Trophoblast cell (in vitro differentiated cells and primary cell): ENCODE measurements around the gene RAD51B.

ENCODE experiments used
- DNase-seq, 2 donors: peaks; one replicate each; pipeline ENCODE4 v3.0.0-alpha.2; 2016
- H2AFZ ChIP-seq: 2 replicates; pipeline ENCODE4 v1.6.1; 2013; ENCODE audit warnings: low read length, moderate library complexity, mild to moderate bottlenecking; ENCODE audit not compliant: insufficient read depth, poor library complexity
- H2AK5ac ChIP-seq: 2 replicates; pipeline ENCODE4 v1.6.1; 2013; ENCODE audit warnings: mild to moderate bottlenecking, low read length
- H2BK120ac ChIP-seq: 2 replicates; pipeline ENCODE4 v1.6.1; 2013; ENCODE audit warnings: low read length, mild to moderate bottlenecking, moderate library complexity; ENCODE audit not compliant: insufficient read depth, poor library complexity
- H2BK12ac ChIP-seq: 2 replicates; pipeline ENCODE4 v1.6.1; 2013; ENCODE audit warnings: mild to moderate bottlenecking, low read length, moderate library complexity
- H2BK5ac ChIP-seq: 2 replicates; pipeline ENCODE4 v1.6.1; 2013; ENCODE audit warnings: low read length, low read depth, moderate library complexity, mild to moderate bottlenecking; ENCODE audit not compliant: poor library complexity
- H3K14ac ChIP-seq: 2 replicates; pipeline ENCODE4 v1.6.1; 2013; ENCODE audit warnings: mild to moderate bottlenecking, low read length
- H3K18ac ChIP-seq: 2 replicates; pipeline ENCODE4 v1.6.1; 2013; ENCODE audit warnings: mild to moderate bottlenecking, low read length
- H3K23ac ChIP-seq: 2 replicates; pipeline ENCODE4 v1.6.1; 2013; ENCODE audit warnings: low read length
- H3K27ac ChIP-seq: 2 replicates; pipeline ENCODE4 v1.5.1; 2013; ENCODE audit warnings: low read depth, mild to moderate bottlenecking, inconsistent platforms, low read length, moderate library complexity
- H3K27me3 ChIP-seq: 2 replicates; pipeline ENCODE4 v1.6.1; 2013; ENCODE audit warnings: inconsistent platforms, mild to moderate bottlenecking, low read length, moderate library complexity; ENCODE audit not compliant: insufficient read depth
- H3K36me3 ChIP-seq, 2 experiments: 1 replicate in 1 of 2; 2 replicates in 1 of 2; pipeline ENCODE4 v1.6.1; 2013; ENCODE audit warnings: low read length in 2 of 2, mild to moderate bottlenecking in 2 of 2, moderate library complexity in 1 of 2; ENCODE audit not compliant: insufficient read depth in 2 of 2, control insufficient read depth in 1 of 2
- H3K4ac ChIP-seq: 2 replicates; pipeline ENCODE4 v1.6.1; 2013; ENCODE audit warnings: low read depth, mild to moderate bottlenecking, low read length, moderate library complexity
- H3K4me1 ChIP-seq, 2 experiments: 1 replicate in 1 of 2; 2 replicates in 1 of 2; pipeline ENCODE4 v1.6.1; 2013; ENCODE audit warnings: low read length in 2 of 2, mild to moderate bottlenecking in 2 of 2, moderate library complexity in 1 of 2; ENCODE audit not compliant: insufficient read depth in 2 of 2, control insufficient read depth in 1 of 2
- H3K4me2 ChIP-seq: 2 replicates; pipeline ENCODE4 v1.6.1; 2013; ENCODE audit warnings: inconsistent platforms, mild to moderate bottlenecking, low read length, moderate library complexity
- H3K4me3 ChIP-seq: 2 replicates; pipeline ENCODE4 v1.5.1; 2013; ENCODE audit warnings: mild to moderate bottlenecking, low read depth, low read length, inconsistent platforms
- H3K79me1 ChIP-seq: one replicate; pipeline ENCODE4 v1.6.1; 2013; ENCODE audit warnings: low read length
- H3K79me2 ChIP-seq: 2 replicates; pipeline ENCODE4 v1.6.1; 2013; ENCODE audit warnings: low read length, mild to moderate bottlenecking; ENCODE audit not compliant: control insufficient read depth, insufficient read depth, poor library complexity
- H3K9ac ChIP-seq: 2 replicates; pipeline ENCODE4 v1.6.1; 2013; ENCODE audit warnings: mild to moderate bottlenecking, low read length
- H3K9me3 ChIP-seq: 2 replicates; pipeline ENCODE4 v1.6.1; 2013; ENCODE audit warnings: low read depth, mild to moderate bottlenecking, control low read depth, inconsistent platforms, low read length; ENCODE audit not compliant: insufficient read depth
- H4K12ac ChIP-seq: 2 replicates; pipeline ENCODE4 v1.6.1; 2013; ENCODE audit warnings: low read depth, mild to moderate bottlenecking, low read length, moderate library complexity
- H4K8ac ChIP-seq: 2 replicates; pipeline ENCODE4 v1.6.1; 2013; ENCODE audit warnings: low read depth, mild to moderate bottlenecking, low read length, moderate library complexity
- H4K91ac ChIP-seq: one replicate; pipeline ENCODE4 v1.6.1; 2013; ENCODE audit warnings: low read depth, mild to moderate bottlenecking, low read length, moderate library complexity
- WGBS: extraction: QIAGEN DNeasy Blood & Tissue Kit; methylation state at CpG from one replicate; pipeline ENCODE4 v1.1.7; 2013; ENCODE audit warnings: missing lambda C conversion rate; ENCODE audit not compliant: insufficient read length, insufficient coverage; ENCODE audit errors: extremely low coverage; 5-methylcytosine and 5-hydroxymethylcytosine counted together

RAD51B gene

DNA sequence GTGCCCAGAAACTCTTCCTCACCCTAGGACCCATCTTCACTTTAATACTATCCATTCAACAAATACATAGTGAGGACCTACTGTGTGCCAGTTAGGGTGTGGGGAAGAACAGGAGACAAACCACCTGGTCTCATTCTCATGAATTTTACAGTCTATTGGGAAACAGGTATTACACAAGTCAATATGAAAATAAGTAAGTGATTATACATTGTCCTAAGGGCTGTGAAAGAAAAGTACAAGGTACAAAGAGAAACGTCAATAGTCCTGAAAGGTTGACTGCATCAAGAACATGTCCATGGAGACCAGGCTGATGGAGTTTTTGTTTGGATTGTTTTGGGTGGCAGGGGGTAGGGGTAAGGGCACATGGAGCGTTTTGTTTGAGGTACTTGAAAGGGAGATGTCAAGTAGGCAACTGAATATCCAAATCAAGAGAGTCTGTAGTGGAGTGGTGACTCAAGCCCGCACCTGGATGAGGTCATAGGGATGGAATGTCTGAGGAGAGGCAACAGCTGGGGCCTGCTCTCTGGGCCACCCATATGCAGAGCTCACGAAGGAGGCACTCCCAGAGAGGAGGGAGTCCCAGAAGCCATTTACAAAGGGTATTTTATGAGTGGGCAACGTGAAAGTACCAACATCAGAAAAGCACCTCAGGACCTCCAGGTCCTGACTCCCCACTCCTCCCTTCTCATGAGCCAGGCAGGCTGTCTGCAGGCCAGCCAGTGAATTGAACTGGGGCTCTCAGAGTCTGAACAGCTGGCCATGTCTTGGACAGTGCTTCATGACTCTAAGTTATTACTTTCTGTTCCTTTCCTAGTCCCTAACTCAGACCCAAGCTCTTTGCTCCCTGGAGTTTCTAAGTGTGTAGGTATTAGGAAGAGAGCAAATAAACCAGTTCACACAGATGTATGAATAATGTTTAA is 701.3 kb downstream of the RAD51B start:
- Histone ChIP-seq H3K18ac (peak overlapping the region; percentile 95), H3K27ac (peak overlapping the region; percentile 83), H2AFZ (peak overlapping the region; percentile 61), H2BK120ac (peak overlapping the region; percentile 99), H4K91ac (peak overlapping the region; percentile 99), H3K27me3 (no peaks in the 10 kb centered on the region), H3K23ac (no peak overlapping the region), H3K4me3 (no peak overlapping the region), H3K4ac (peak overlapping the region; percentile 92), H3K4me2 (no peak overlapping the region), H2AK5ac (peak overlapping the region; percentile 92), H4K12ac (no peak overlapping the region), H3K9ac (no peak overlapping the region), H2BK12ac (peak overlapping the region; percentile 99), H3K9me3 (no peaks in the 10 kb centered on the region), H3K79me2 (peaks cover 4% of the 10 kb centered on the region), H4K8ac (peak overlapping the region; percentile 90), H3K79me1 (peaks cover 33% of the 10 kb centered on the region), H2BK5ac (peak overlapping the region; percentile 96), H3K14ac (peak overlapping the region; percentile 94), H3K4me1 (peaks cover 23 to 28% of the 10 kb centered on the region in 2 experiments), H3K36me3 (peaks cover 0 to 4% of the 10 kb centered on the region in 2 experiments)
- no CpG with 5 or more reads among the region's 5 CpGs for WGBS
- peak; percentile 95 to 96 for DNase-seq

DNA sequence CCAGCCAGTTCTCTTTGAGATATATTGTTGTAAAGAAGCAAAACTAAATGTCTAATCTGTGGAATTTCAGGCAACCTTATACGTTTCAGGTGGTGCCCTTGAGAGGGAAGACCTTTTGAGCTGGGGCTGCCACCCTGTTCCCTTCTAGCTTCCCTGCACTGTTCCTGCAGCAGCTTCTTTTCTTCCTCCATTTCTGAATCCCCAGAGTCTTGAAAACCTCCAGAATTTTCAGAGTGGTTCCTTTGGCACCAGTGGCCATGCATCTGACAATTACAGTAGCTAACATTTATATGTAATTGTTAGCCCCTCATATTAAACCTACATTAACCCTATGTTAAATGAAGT is 702.0 kb downstream of the RAD51B start:
- peak overlapping the region; percentile 87 for H4K91ac ChIP-seq
- WGBS, result no CpG with 5 or more reads among the region's 1 CpG

DNA sequence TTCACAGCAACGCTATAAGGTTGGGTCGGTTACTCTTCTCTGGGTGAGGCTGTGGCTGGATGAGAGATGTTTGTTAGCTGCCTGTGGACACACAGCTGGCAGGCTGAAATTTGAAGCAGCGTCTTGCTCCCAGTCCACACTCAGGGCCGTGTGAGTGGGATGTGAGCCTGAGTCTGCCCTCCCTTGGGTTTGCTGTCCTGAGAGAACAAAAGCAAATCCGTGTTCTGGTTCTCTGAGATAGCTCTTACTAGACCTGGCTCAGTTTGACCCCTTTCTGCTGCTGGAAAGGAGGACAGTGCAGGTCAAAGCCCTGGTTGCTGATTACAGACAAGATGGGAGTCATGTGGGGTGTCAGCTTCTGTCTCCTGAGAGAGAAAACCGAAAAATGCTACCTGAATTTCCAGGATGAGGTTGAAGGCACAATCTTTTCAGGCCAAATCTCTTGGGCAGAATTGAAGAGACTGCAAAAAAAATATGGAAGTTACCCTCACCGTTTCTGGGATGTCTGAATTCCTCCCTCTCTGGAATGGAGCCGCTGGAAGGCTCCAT is 702.5 kb downstream of the RAD51B start:
- Histone ChIP-seq H3K79me2 (peaks cover 7% of the 10 kb centered on the region), H3K9me3 (no peaks in the 10 kb centered on the region), H3K23ac (no peak overlapping the region), H4K91ac (peak overlapping the region; percentile 87), H3K4me1 (peaks cover 30 to 33% of the 10 kb centered on the region in 2 experiments), H3K36me3 (peaks cover 0 to 4% of the 10 kb centered on the region in 2 experiments), H3K27ac (peak overlapping the region; percentile 83), H3K4me3 (no peak overlapping the region), H2BK120ac (peak overlapping the region; percentile 92), H3K18ac (peak overlapping the region; percentile 5), H3K4me2 (no peak overlapping the region), H3K14ac (peak overlapping the region; percentile 12), H3K9ac (no peak overlapping the region), H4K12ac (no peak overlapping the region), H2BK12ac (peak overlapping the region; percentile 38), H3K27me3 (no peaks in the 10 kb centered on the region), H2BK5ac (peak overlapping the region; percentile 9), H3K79me1 (peaks cover 37% of the 10 kb centered on the region), H2AK5ac (peak overlapping the region; percentile 11), H4K8ac (peak overlapping the region; percentile 7), H2AFZ (no peak overlapping the region), H3K4ac (peak overlapping the region; percentile 1)
- no peak for DNase-seq
- WGBS, result no CpG with 5 or more reads among the region's 8 CpGs

More for the DNA sequence above, 702.0 kb downstream of the RAD51B start:
- Histone ChIP-seq H3K14ac (peak overlapping the region; percentile 42), H3K9me3 (no peaks in the 10 kb centered on the region), H2BK120ac (peak overlapping the region; percentile 99), H3K9ac (no peak overlapping the region), H3K4me3 (no peak overlapping the region), H3K4me1 (peaks cover 27 to 29% of the 10 kb centered on the region in 2 experiments), H2AK5ac (no peak overlapping the region), H3K23ac (no peak overlapping the region), H2AFZ (no peak overlapping the region), H3K79me2 (peaks cover 5% of the 10 kb centered on the region), H3K36me3 (peaks cover 0 to 4% of the 10 kb centered on the region in 2 experiments), H4K12ac (no peak overlapping the region), H3K79me1 (peaks cover 33% of the 10 kb centered on the region), H2BK12ac (peak overlapping the region; percentile 65), H3K4me2 (no peak overlapping the region), H2BK5ac (peak overlapping the region; percentile 69), H4K8ac (no peak overlapping the region), H3K27ac (peak overlapping the region; percentile 83), H3K4ac (no peak overlapping the region), H3K18ac (no peak overlapping the region), H3K27me3 (no peaks in the 10 kb centered on the region)
- DNase-seq, result no peak

DNA sequence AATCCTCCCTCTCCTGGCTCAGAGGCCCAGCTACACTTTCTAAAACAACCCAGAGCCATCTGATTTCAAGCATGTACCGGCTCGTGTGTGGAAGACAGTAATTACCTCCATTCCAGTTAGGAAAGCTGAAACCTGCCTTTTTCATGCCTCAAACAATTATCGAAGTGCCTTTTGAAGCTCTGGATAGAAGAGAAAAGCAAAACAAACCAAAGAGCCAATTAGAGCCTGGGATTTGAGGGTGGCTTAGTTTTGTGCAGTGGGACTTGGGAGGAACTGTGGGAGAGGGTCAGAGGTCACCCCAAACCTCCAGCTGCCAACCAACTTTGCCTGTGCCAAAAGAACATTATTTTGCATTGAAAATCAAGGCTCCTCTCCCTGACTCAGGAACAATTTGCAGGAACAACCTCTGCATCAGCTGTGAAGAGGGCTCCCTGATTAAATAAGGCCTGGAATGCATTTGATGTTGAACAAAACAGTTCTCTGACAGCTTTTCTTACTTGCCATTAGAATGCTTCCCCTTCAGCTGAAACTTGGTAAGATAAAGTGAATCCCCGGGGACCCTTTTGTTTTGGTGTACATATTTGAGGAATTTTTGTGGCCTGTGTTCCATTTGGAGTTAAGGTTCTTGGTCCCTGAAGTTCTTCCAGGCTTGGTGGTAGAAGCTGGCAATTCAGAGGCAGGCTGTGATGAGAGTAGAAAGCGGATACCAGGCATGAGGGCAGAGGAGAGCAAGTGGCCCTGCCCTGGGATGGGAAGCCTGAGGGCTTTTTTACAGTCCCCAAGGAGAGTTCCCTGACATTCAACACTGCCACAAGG is 703.1 kb downstream of the RAD51B start:
- H3K4me2 ChIP-seq, result no peak overlapping the region

More for the DNA sequence above, 703.1 kb downstream of the RAD51B start:
- peak overlapping the region; percentile 49 for H3K4ac ChIP-seq
- H2AFZ ChIP-seq, result no peak overlapping the region
- H3K27ac ChIP-seq, result peak overlapping the region; percentile 83
- DNase-seq, result peak in 1 of 2 donors; percentile 51
- H3K4me3 ChIP-seq, result no peak overlapping the region
- no peak overlapping the region for H3K23ac ChIP-seq
- peaks cover 39% of the 10 kb centered on the region for H3K79me1 ChIP-seq
- WGBS, result no CpG with 5 or more reads among the region's 5 CpGs
- peak overlapping the region; percentile 55 for H2BK5ac ChIP-seq
- H4K91ac ChIP-seq, result peak overlapping the region; percentile 87
- H4K12ac ChIP-seq, result peak overlapping the region; percentile 58
- peaks cover 0 to 4% of the 10 kb centered on the region in 2 experiments for H3K36me3 ChIP-seq
- H3K27me3 ChIP-seq, result no peaks in the 10 kb centered on the region
- peak overlapping the region; percentile 85 for H2AK5ac ChIP-seq
- peak overlapping the region; percentile 23 for H3K18ac ChIP-seq
- H3K14ac ChIP-seq, result peak overlapping the region; percentile 41
- H3K4me1 ChIP-seq, result peaks cover 30 to 36% of the 10 kb centered on the region in 2 experiments
- H2BK120ac ChIP-seq, result peak overlapping the region; percentile 72
- H3K9ac ChIP-seq, result no peak overlapping the region
- peak overlapping the region; percentile 88 for H2BK12ac ChIP-seq
- peak overlapping the region; percentile 63 for H4K8ac ChIP-seq
- H3K79me2 ChIP-seq, result peaks cover 7% of the 10 kb centered on the region
- H3K9me3 ChIP-seq, result no peaks in the 10 kb centered on the region
